IgD-negative memory B cell (primary cell): ENCODE measurements around the gene IL1RL1. TPM values are rescaled to one million over a fixed set of nuclear protein-coding genes. Genes with fewer than 3 reads are reported as not detected.

Source experiments
- H3K27ac Mint-ChIP-seq, 3 donors: one replicate each; pipeline ENCODE4 v1.8.0; 2020 to 2022; ENCODE audit warnings: mild to moderate bottlenecking in 3 of 3, mixed read lengths in 3 of 3, moderate library complexity in 1 of 3
- H3K27me3 Mint-ChIP-seq: one replicate; pipeline ENCODE4 v1.8.0; 2021; ENCODE audit warnings: mixed read lengths
- H3K36me3 Mint-ChIP-seq: one replicate; pipeline ENCODE4 v1.8.0; 2020; ENCODE audit warnings: mild to moderate bottlenecking, mixed read lengths
- H3K4me1 Mint-ChIP-seq, 3 donors: one replicate each; pipeline ENCODE4 v1.8.0; 2020 to 2022; ENCODE audit warnings: mixed read lengths in 3 of 3, mild to moderate bottlenecking in 1 of 3
- H3K4me3 Mint-ChIP-seq, 4 donors: one replicate each; pipeline ENCODE4 v1.8.0; 2020 to 2022; ENCODE audit warnings: mild to moderate bottlenecking in 4 of 4, mixed read lengths in 4 of 4, moderate library complexity in 3 of 4
- H3K9me3 Mint-ChIP-seq, 3 donors: one replicate each; pipeline ENCODE4 v1.8.0; 2020 to 2021; ENCODE audit warnings: mixed read lengths in 3 of 3, mild to moderate bottlenecking in 1 of 3
- polyA plus RNA-seq: library from polyadenylated mRNA; unstranded; fragments of 300-500 nt; fragmentation: Illumina TruSeq; gene quantifications from one replicate; pipeline ENCODE4 v1.2.3, GENCODE V29; 2021

The IL1RL1 gene
- polyA plus RNA-seq, 1 donor from 2014 or later: not detected

DNA sequence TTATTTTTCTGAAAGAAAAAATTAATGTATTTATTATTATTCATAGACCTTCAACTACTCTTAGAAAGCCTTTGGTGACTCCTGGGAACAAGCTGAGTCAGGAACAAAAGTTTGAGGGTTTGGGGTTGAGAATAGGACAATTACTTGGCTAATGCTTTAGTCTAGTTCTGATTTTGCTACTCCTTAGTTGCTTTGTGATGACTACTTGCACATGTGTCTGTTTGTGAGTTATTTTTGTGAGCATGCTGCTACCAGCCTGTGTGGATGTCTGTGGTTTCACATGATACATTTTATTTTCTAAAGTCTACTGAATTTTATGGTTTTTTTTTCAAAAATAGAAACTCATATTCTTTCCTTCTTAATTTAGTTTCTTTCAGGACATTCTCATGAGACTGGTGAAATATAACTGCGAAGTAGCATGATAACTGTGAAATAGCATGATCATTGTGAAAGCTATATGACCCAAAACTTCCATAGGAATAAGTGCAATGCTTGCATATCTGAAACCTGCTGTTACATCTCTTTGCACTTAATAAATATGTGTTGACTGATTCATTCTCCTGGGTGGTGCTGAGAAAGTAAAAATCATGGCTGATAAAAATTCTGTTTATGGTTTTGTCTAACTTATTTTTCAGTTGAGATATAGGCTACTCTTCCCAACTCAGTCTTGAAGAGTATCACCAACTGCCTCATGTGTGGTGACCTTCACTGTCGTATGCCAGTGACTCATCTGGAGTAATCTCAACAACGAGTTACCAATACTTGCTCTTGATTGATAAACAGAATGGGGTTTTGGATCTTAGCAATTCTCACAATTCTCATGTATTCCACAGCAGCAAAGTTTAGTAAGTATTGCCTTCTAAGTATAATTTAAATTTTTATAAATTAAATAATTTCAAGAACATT is 26.4 kb downstream of the IL1RL1 start:
- H3K9me3 Mint-ChIP-seq: peaks cover 0 to 4% (median 0%) of the 10 kb centered on the region in 3 donors
- H3K27me3 Mint-ChIP-seq: peaks cover 6% of the 10 kb centered on the region
- no peak overlapping the region for H3K27ac Mint-ChIP-seq
- no peaks in the 10 kb centered on the region for H3K4me1 Mint-ChIP-seq
- no peak overlapping the region for H3K4me3 Mint-ChIP-seq
- H3K36me3 Mint-ChIP-seq: no peaks in the 10 kb centered on the region

GRCh38 chr2:102340778-102341177 is 29.4 kb downstream of the IL1RL1 start:
- Mint-ChIP-seq H3K27ac (no peak overlapping the region), H3K27me3 (peaks cover 4% of the 10 kb centered on the region), H3K9me3 (no peaks in the 10 kb centered on the region), H3K4me3 (no peak overlapping the region), H3K36me3 (no peaks in the 10 kb centered on the region), H3K4me1 (no peaks in the 10 kb centered on the region)

GRCh38 chr2:102342888-102343287 is 31.5 kb downstream of the IL1RL1 start:
- Mint-ChIP-seq H3K9me3 (no peaks in the 10 kb centered on the region), H3K4me3 (no peak overlapping the region), H3K4me1 (no peaks in the 10 kb centered on the region), H3K36me3 (no peaks in the 10 kb centered on the region), H3K27ac (no peak overlapping the region), H3K27me3 (peaks cover 2% of the 10 kb centered on the region)

DNA sequence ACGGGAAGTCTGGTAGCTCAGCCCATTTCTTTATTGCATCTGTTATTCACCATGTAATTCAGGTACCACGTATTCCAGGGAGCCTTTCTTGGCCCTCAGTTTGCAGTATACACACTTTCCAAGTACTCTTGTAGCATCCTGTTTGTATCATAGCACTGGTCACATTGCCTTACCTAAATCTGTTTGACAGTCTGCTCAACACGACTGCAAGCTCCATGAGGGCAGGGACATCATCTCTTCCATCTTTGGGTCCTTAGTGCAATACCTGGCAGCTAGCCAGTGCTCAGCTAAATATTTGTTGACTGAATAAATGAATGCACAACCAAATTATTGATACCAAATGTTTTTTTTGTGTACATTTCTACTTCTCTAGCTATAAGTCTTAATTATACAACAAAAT is 33.0 kb downstream of the IL1RL1 start:
- H3K27ac Mint-ChIP-seq: no peak overlapping the region
- H3K9me3 Mint-ChIP-seq: no peaks in the 10 kb centered on the region
- no peaks in the 10 kb centered on the region for H3K27me3 Mint-ChIP-seq
- no peaks in the 10 kb centered on the region for H3K36me3 Mint-ChIP-seq
- no peak overlapping the region for H3K4me3 Mint-ChIP-seq
- H3K4me1 Mint-ChIP-seq: no peaks in the 10 kb centered on the region

GRCh38 chr2:102345329-102345920 is 34.1 kb downstream of the IL1RL1 start:
- Mint-ChIP-seq H3K4me1 (no peaks in the 10 kb centered on the region), H3K27ac (no peak overlapping the region)

GRCh38 chr2:102346381-102347130 is 35.2 kb downstream of the IL1RL1 start:
- no peaks in the 10 kb centered on the region for H3K36me3 Mint-ChIP-seq

More at GRCh38 chr2:102345329-102345920, 34.1 kb downstream of the IL1RL1 start:
- Mint-ChIP-seq H3K36me3 (no peaks in the 10 kb centered on the region), H3K4me3 (no peak overlapping the region), H3K27me3 (no peaks in the 10 kb centered on the region), H3K9me3 (no peaks in the 10 kb centered on the region)

DNA sequence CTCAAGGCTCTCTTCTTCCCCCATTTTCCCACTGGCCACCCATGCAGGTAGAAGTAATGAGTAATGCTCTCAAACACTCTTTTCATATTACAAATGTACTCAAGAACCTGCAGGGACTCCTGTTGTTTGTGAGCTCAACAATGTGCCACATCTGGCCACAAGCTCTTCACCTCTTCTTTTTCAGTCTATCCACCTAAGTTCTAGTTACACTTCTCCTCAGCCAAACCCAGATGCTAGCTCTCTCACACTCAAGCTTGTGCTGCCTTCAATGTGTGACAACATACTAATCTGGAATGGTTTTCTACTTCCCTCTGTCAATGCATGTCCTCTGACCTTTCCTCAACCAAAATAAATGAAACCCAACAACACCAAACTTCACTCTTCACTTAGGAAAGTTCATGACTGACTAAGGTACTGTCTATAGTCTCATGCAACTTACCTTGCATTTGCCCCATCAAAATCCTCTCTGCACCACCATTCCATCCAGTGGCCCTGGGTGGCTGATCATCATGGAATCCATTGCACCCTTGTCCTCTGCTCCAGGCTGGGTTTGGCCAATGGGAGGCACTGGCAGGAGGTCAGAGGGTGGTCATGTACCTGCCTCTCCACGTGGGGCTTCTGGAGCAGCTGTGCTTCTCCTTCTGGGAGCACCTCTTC is 38.9 kb downstream of the IL1RL1 start:
- no peak overlapping the region for H3K4me3 Mint-ChIP-seq
- no peak overlapping the region for H3K27ac Mint-ChIP-seq
- peaks cover 0 to under 1% (median 0%) of the 10 kb centered on the region in 3 donors for H3K4me1 Mint-ChIP-seq
- H3K36me3 Mint-ChIP-seq: no peaks in the 10 kb centered on the region
- no peaks in the 10 kb centered on the region for H3K27me3 Mint-ChIP-seq
- no peaks in the 10 kb centered on the region for H3K9me3 Mint-ChIP-seq

More at GRCh38 chr2:102346381-102347130, 35.2 kb downstream of the IL1RL1 start:
- no peaks in the 10 kb centered on the region for H3K9me3 Mint-ChIP-seq
- H3K4me3 Mint-ChIP-seq: no peak overlapping the region
- H3K27ac Mint-ChIP-seq: no peak overlapping the region
- no peaks in the 10 kb centered on the region for H3K4me1 Mint-ChIP-seq
- H3K27me3 Mint-ChIP-seq: no peaks in the 10 kb centered on the region

GRCh38 chr2:102355526-102356380 is 44.4 kb downstream of the IL1RL1 start, which contains the start of gene IL18R1:
TSS of gene IL18R1 (plus strand) at chr2:102355796. CDS start at chr2:102362661, 6,865 bp downstream.
- Mint-ChIP-seq H3K36me3 (no peaks in the 10 kb centered on the region), H3K4me1 (peaks cover 13 to 16% (median 14%) of the 10 kb centered on the region in 3 donors), H3K4me3 (peak within 1 kb of the TSS; percentile 87 to 99 (median 95)), H3K9me3 (no peaks in the 10 kb centered on the region), H3K27me3 (no peaks in the 10 kb centered on the region), H3K27ac (peak within 1 kb of the TSS; percentile 57 to 95 (median 81))

DNA sequence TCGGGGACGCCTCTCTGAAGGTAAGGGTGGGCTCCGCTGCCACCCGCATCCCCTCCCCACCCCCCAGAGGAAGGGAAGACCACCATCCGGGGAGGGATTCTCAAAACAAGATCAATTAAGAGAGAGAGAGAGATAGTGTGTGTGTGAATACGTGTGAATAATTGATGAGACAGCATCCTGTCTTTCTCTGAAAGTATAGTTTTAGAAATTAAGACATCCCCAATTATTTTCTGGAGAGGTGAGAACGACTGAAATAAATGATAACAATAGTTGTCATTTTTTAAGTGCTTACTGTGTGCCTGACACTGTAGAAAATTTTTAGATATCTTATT is 45.0 kb downstream of the IL1RL1 start:
- Mint-ChIP-seq H3K4me3 (peak overlapping the region; percentile 87 to 99 (median 95)), H3K4me1 (peaks cover 13 to 16% (median 14%) of the 10 kb centered on the region in 3 donors), H3K9me3 (no peaks in the 10 kb centered on the region), H3K27me3 (no peaks in the 10 kb centered on the region), H3K36me3 (no peaks in the 10 kb centered on the region), H3K27ac (peak overlapping the region; percentile 57 to 95 (median 81))

DNA sequence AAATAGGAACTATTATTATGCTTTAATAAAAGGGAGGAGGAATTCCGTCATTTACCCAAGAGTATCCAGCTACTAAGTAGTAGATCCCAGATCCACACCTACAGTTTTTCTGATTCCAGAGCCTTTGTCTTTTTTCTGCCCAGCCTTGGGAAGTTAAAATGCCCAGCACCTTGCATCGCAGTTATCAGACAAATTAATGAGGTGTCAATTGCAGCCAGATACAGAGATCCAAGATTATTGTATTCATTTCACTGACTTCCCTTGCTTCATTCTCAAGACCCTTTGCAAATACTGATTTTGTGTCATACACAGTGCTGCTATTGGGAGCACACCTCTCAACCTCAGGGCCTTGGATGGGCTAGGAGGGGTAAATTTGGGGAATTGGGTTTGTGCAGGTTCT is 45.4 kb downstream of the IL1RL1 start:
- Mint-ChIP-seq H3K27ac (peak overlapping the region in 1 of 3 donors; percentile 57), H3K36me3 (no peaks in the 10 kb centered on the region), H3K4me1 (peaks cover 13 to 16% (median 14%) of the 10 kb centered on the region in 3 donors), H3K27me3 (no peaks in the 10 kb centered on the region), H3K9me3 (no peaks in the 10 kb centered on the region), H3K4me3 (peak overlapping the region; percentile 87 to 99 (median 95))

- peak overlapping the region in 3 of 4 donors; percentile 13 to 80 (median 56) for H3K4me3 Mint-ChIP-seq
- H3K27ac Mint-ChIP-seq: peak overlapping the region in 1 of 3 donors; percentile 23
- H3K9me3 Mint-ChIP-seq: no peaks in the 10 kb centered on the region
- H3K27me3 Mint-ChIP-seq: no peaks in the 10 kb centered on the region
- peaks cover 13 to 16% (median 14%) of the 10 kb centered on the region in 3 donors for H3K4me1 Mint-ChIP-seq
- peaks cover 4% of the 10 kb centered on the region for H3K36me3 Mint-ChIP-seq
Observed at GRCh38 chr2:102357937-102358336, 46.6 kb downstream of the IL1RL1 start.

DNA sequence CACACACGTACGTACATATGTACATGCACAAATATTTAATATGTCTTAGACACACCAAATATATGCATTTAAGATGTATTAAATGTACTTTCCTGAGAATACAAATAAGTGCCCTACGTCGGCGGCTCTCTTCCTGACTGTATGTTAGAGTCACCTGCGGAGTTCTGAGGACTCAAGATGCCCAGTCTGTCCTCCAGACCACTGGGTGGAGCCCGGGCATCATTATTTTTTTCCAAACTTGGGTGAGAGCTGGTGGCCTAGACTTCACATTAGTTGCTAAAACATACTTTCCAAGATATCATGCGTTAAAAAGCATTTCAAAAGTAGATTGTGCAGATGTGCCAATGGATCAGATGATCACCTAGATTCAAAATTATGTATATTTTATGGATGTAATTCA is 47.1 kb downstream of the IL1RL1 start:
- Mint-ChIP-seq H3K9me3 (no peaks in the 10 kb centered on the region), H3K4me3 (no peak overlapping the region), H3K36me3 (peaks cover 4% of the 10 kb centered on the region), H3K27ac (peak overlapping the region in 1 of 3 donors; percentile 89), H3K4me1 (peaks cover 13 to 16% (median 14%) of the 10 kb centered on the region in 3 donors), H3K27me3 (no peaks in the 10 kb centered on the region)

DNA sequence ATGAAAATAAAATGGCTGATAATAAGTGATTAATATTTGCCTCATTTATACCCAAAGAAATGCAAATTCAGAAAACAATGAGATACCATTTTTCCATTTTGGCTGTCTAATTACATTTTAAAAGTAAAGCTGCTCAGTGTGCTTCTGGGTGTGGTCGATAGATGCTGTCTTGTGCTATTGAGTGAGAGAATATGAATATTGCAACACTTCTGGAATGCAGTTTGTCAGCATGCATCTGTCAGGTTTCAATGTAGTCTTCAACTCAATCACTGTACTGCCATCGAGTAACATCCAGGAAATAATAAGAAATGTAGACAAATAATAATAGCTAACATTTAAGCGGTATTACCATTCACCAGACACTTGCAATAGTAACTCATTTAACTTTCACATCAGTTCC is 48.2 kb downstream of the IL1RL1 start:
- Mint-ChIP-seq H3K4me1 (peaks cover 13 to 16% (median 14%) of the 10 kb centered on the region in 3 donors), H3K27ac (peak overlapping the region in 1 of 3 donors; percentile 89), H3K9me3 (peaks cover 0 to 2% (median 0%) of the 10 kb centered on the region in 3 donors), H3K4me3 (no peak overlapping the region), H3K36me3 (peaks cover 5% of the 10 kb centered on the region), H3K27me3 (no peaks in the 10 kb centered on the region)
